Mesenchymal stem cell (in vitro differentiated cells and primary cell): ENCODE measurements around the gene PRKD2.

Source experiments
- DNase-seq: peaks from one replicate; pipeline ENCODE4 v3.0.0-alpha.2; 2013
- H2AFZ ChIP-seq: one replicate; pipeline ENCODE4 v1.6.1; 2013; ENCODE audit warnings: low read depth, mild to moderate bottlenecking, control low read depth, inconsistent platforms, low read length, moderate library complexity
- H2AK5ac ChIP-seq: 2 replicates; pipeline ENCODE4 v1.6.1; 2013; ENCODE audit warnings: low read length, moderate library complexity, mild to moderate bottlenecking, inconsistent platforms; ENCODE audit not compliant: severe bottlenecking
- H2BK120ac ChIP-seq: one replicate; pipeline ENCODE4 v1.6.1; 2013; ENCODE audit warnings: low read depth, mild to moderate bottlenecking, inconsistent platforms, low read length, moderate library complexity
- H2BK12ac ChIP-seq, 2 experiments: one replicate each; pipeline ENCODE4 v1.6.1; 2013; ENCODE audit warnings: inconsistent platforms in 2 of 2, low read length in 2 of 2, mild to moderate bottlenecking in 2 of 2, moderate library complexity in 2 of 2, control low read depth in 1 of 2
- H2BK15ac ChIP-seq: one replicate; pipeline ENCODE4 v1.6.1; 2013; ENCODE audit warnings: mild to moderate bottlenecking, low read depth, inconsistent platforms; ENCODE audit not compliant: poor library complexity, severe bottlenecking
- H2BK5ac ChIP-seq: 2 replicates; pipeline ENCODE4 v1.6.1; 2013; ENCODE audit warnings: low read depth, mild to moderate bottlenecking, low read length, control low read depth, inconsistent platforms; ENCODE audit not compliant: poor library complexity, severe bottlenecking
- H3K14ac ChIP-seq, 2 experiments: one replicate each; pipeline ENCODE4 v1.6.1; 2013; ENCODE audit warnings: inconsistent platforms in 2 of 2, low read length in 2 of 2, control low read depth in 1 of 2, mild to moderate bottlenecking in 1 of 2, moderate library complexity in 1 of 2
- H3K18ac ChIP-seq, 2 experiments: one replicate each; pipeline ENCODE4 v1.6.1; 2013; ENCODE audit warnings: inconsistent platforms in 2 of 2, low read length in 2 of 2, control low read depth in 1 of 2, low read depth in 1 of 2, mild to moderate bottlenecking in 1 of 2
- H3K23ac ChIP-seq, 2 experiments: one replicate each; pipeline ENCODE4 v1.6.1; 2013; ENCODE audit warnings: inconsistent platforms in 2 of 2, low read length in 2 of 2, mild to moderate bottlenecking in 2 of 2, moderate library complexity in 2 of 2, control low read depth in 1 of 2
- H3K27ac ChIP-seq: 2 replicates; pipeline ENCODE4 v1.5.1; 2013; ENCODE audit warnings: mild to moderate bottlenecking, moderate library complexity, low read length, control low read depth, inconsistent platforms; ENCODE audit not compliant: poor library complexity, severe bottlenecking
- H3K27me3 ChIP-seq, 2 experiments: 2 replicates each; pipeline versions ENCODE4 v1.6.1 to v1.7.0; 2013; ENCODE audit warnings: low read length in 2 of 2, mild to moderate bottlenecking in 2 of 2, moderate library complexity in 2 of 2, control low read depth in 1 of 2, inconsistent platforms in 1 of 2; ENCODE audit not compliant: control insufficient read depth in 1 of 2, insufficient read depth in 1 of 2
- H3K36me3 ChIP-seq, 2 experiments: 2 replicates each; pipeline versions ENCODE4 v1.6.1 to v1.7.0; 2013; ENCODE audit warnings: low read length in 2 of 2, control low read depth in 1 of 2, inconsistent platforms in 1 of 2, low read depth in 1 of 2, mild to moderate bottlenecking in 1 of 2; ENCODE audit not compliant: insufficient read depth in 2 of 2, control insufficient read depth in 1 of 2
- H3K4ac ChIP-seq, 2 experiments: one replicate each; pipeline ENCODE4 v1.6.1; 2013; ENCODE audit warnings: inconsistent platforms in 2 of 2, low read length in 2 of 2, mild to moderate bottlenecking in 2 of 2, moderate library complexity in 2 of 2, control low read depth in 1 of 2, low read depth in 1 of 2
- H3K4me1 ChIP-seq: 2 replicates; pipeline ENCODE4 v1.6.1; 2013; ENCODE audit warnings: low read depth, low read length, control low read depth; ENCODE audit not compliant: control insufficient read depth, insufficient read depth
- H3K4me2 ChIP-seq: 2 replicates; pipeline ENCODE4 v1.6.1; 2013; ENCODE audit warnings: low read length, mild to moderate bottlenecking, inconsistent platforms; ENCODE audit not compliant: poor library complexity, severe bottlenecking
- H3K4me3 ChIP-seq, 2 experiments: 2 replicates each; pipeline versions ENCODE4 v1.5.1 to v1.7.0; 2013; ENCODE audit warnings: low read length in 2 of 2, mild to moderate bottlenecking in 2 of 2, control low read depth in 1 of 2, low read depth in 1 of 2; ENCODE audit not compliant: insufficient read depth in 1 of 2
- H3K79me1 ChIP-seq: replicated peaks from 2 replicates; pipeline ENCODE4 v1.6.1; 2013; ENCODE audit warnings: mild to moderate bottlenecking, control low read depth, low read length, inconsistent platforms; ENCODE audit not compliant: poor library complexity, severe bottlenecking
- H3K9ac ChIP-seq: 2 replicates; pipeline ENCODE4 v1.7.0; 2013; ENCODE audit warnings: mild to moderate bottlenecking, low read length, moderate library complexity
- H3K9me3 ChIP-seq: 2 replicates; pipeline ENCODE4 v1.7.0; 2013; ENCODE audit warnings: mild to moderate bottlenecking, low read length; ENCODE audit not compliant: control insufficient read depth
- H4K8ac ChIP-seq: one replicate; pipeline ENCODE4 v1.6.1; 2013; ENCODE audit warnings: inconsistent platforms, mild to moderate bottlenecking, low read length, moderate library complexity
- H4K91ac ChIP-seq: one replicate; pipeline ENCODE4 v1.6.1; 2013; ENCODE audit warnings: mild to moderate bottlenecking, low read length, inconsistent platforms
- WGBS: methylation state at CpG from one replicate; pipeline ENCODE4 v1.1.7; 2013; ENCODE audit warnings: mixed read lengths; 5-methylcytosine and 5-hydroxymethylcytosine counted together

Gene PRKD2

GRCh38 chr19:46665072-46665471, 51.8 kb downstream of the PRKD2 start:
- no peaks in the 10 kb centered on the region for H3K9me3 ChIP-seq
- H3K9ac ChIP-seq = no peak overlapping the region
- peaks cover 0 to 5% of the 10 kb centered on the region in 2 experiments for H3K27me3 ChIP-seq
- H3K36me3 ChIP-seq = no peaks in the 10 kb centered on the region
- no peak overlapping the region for H3K4me3 ChIP-seq
- no peak overlapping the region for H2BK15ac ChIP-seq
- H3K79me1 ChIP-seq = no peaks in the 10 kb centered on the region
- H2BK5ac ChIP-seq = no peak overlapping the region
- no peak overlapping the region for H4K91ac ChIP-seq
- no peak overlapping the region for H3K4ac ChIP-seq
- peaks cover 8% of the 10 kb centered on the region for H3K4me1 ChIP-seq
- H2BK120ac ChIP-seq = no peak overlapping the region
- H3K23ac ChIP-seq = no peak overlapping the region
- H3K14ac ChIP-seq = no peak overlapping the region
- no peak overlapping the region for H3K27ac ChIP-seq
- 87% methylated on average over 8 of the region's 8 CpGs for WGBS
- H2BK12ac ChIP-seq = no peak overlapping the region
- DNase-seq = no peak
- H3K18ac ChIP-seq = no peak overlapping the region
- no peak overlapping the region for H2AK5ac ChIP-seq
- no peak overlapping the region for H4K8ac ChIP-seq
- H3K4me2 ChIP-seq = no peak overlapping the region
- no peak overlapping the region for H2AFZ ChIP-seq

- no peak overlapping the region for H2AK5ac ChIP-seq
- H3K4me2 ChIP-seq = peak overlapping the region; percentile 98
- peak overlapping the region; percentile 10 for H4K91ac ChIP-seq
- H2BK120ac ChIP-seq = no peak overlapping the region
- H2AFZ ChIP-seq = no peak overlapping the region
- no peaks in the 10 kb centered on the region for H3K36me3 ChIP-seq
- H3K27ac ChIP-seq = no peak overlapping the region
- H3K9me3 ChIP-seq = no peaks in the 10 kb centered on the region
- no peak overlapping the region for H3K14ac ChIP-seq
- peaks cover 19% of the 10 kb centered on the region for H3K4me1 ChIP-seq
- peak; percentile 94 for DNase-seq
- H2BK5ac ChIP-seq = no peak overlapping the region
- WGBS = 19% methylated on average over 19 of the region's 19 CpGs
- no peak overlapping the region for H2BK12ac ChIP-seq
- no peaks in the 10 kb centered on the region for H3K79me1 ChIP-seq
- no peak overlapping the region for H3K23ac ChIP-seq
- no peak overlapping the region for H3K4ac ChIP-seq
- H4K8ac ChIP-seq = no peak overlapping the region
- H3K9ac ChIP-seq = peak overlapping the region; percentile 74
- peaks cover 0 to 22% of the 10 kb centered on the region in 2 experiments for H3K27me3 ChIP-seq
- H3K4me3 ChIP-seq = peak overlapping the region in 1 of 2 experiments; percentile 76
- peak overlapping the region; percentile 49 to 50 for H3K18ac ChIP-seq
- H2BK15ac ChIP-seq = no peak overlapping the region
These were observed 55.0 kb downstream of the PRKD2 start for GRCh38 chr19:46661735-46662592.

GRCh38 chr19:46661020-46661731, 55.7 kb downstream of the PRKD2 start, which contains the start of gene DACT3:
Gene DACT3, minus strand, starts transcription at chr19:46661182. Its CDS starts 118 bp downstream, at chr19:46661064.
- H3K79me1 ChIP-seq = no peaks in the 10 kb centered on the region
- H2BK120ac ChIP-seq = peak within 1 kb of the TSS; percentile 77
- no peaks in the 10 kb centered on the region for H3K36me3 ChIP-seq
- DNase-seq = peak; percentile 100
- H3K14ac ChIP-seq = peak within 1 kb of the TSS in 1 of 2 experiments; percentile 97
- peaks cover 0 to 22% of the 10 kb centered on the region in 2 experiments for H3K27me3 ChIP-seq
- H3K9ac ChIP-seq = peak within 1 kb of the TSS; percentile 74
- H3K4me1 ChIP-seq = peaks cover 19% of the 10 kb centered on the region
- peak within 1 kb of the TSS; percentile 90 for H4K91ac ChIP-seq
- no peak within 1 kb of the TSS for H2AK5ac ChIP-seq
- peak within 1 kb of the TSS in 1 of 2 experiments; percentile 79 for H2BK12ac ChIP-seq
- H3K4me3 ChIP-seq = peak within 1 kb of the TSS; percentile 61 to 79
- H3K4me2 ChIP-seq = peak within 1 kb of the TSS; percentile 98
- H3K23ac ChIP-seq = peak within 1 kb of the TSS in 1 of 2 experiments; percentile 86
- peak within 1 kb of the TSS; percentile 84 for H4K8ac ChIP-seq
- H3K4ac ChIP-seq = peak within 1 kb of the TSS; percentile 96 to 98
- under 1% methylated on average over 50 of the region's 61 CpGs for WGBS
- H2AFZ ChIP-seq = peak within 1 kb of the TSS; percentile 68
- H2BK5ac ChIP-seq = no peak within 1 kb of the TSS
- H2BK15ac ChIP-seq = peak within 1 kb of the TSS; percentile 68
- no peaks in the 10 kb centered on the region for H3K9me3 ChIP-seq
- H3K18ac ChIP-seq = peak within 1 kb of the TSS; percentile 78 to 97
- no peak within 1 kb of the TSS for H3K27ac ChIP-seq
